ENCODE results near the gene LAPTM5. TPM values are rescaled to one million over a fixed set of nuclear protein-coding genes. Genes with fewer than 3 reads are reported as not detected.

LAPTM5 gene
- total and polyA plus RNA-seq, 2 donors (not counting 3 experiments of a cell fraction or from before 2014, with no cell fraction given) = 83.4 to 95.2 TPM

- H3K79me2 ChIP-seq (ENCODE audit: control insufficient read depth, insufficient read depth, low read length) = no peaks in the 10 kb centered on the region
- POLR2A ChIA-PET = no interaction called here
- no peaks in the 10 kb centered on the region for H3K27me3 ChIP-seq (ENCODE audit: control insufficient read depth in 2 of 2, insufficient read depth in 2 of 2, low read length in 2 of 2)
- CTCF ChIA-PET = interaction anchor here (0.7 to 9.0 kb wide), 3 partner anchors 8 to 1012 kb away, joined by 3 to 726 read pairs (median 4); no protein-coding TSS in a partner anchor
- peaks cover 5% of the 10 kb centered on the region for H3K4me1 ChIP-seq (ENCODE audit: control insufficient read depth, extremely low read depth, insufficient read depth, low read length)
- H3K9me1 ChIP-seq (replicated peaks; ENCODE audit: control insufficient read depth, extremely low read depth, insufficient read depth, low read length) = no peaks in the 10 kb centered on the region
- H4K20me1 ChIP-seq (replicated peaks; ENCODE audit: control insufficient read depth, extremely low read depth, insufficient read depth, low read length) = no peaks in the 10 kb centered on the region
- H3K9ac ChIP-seq (replicated peaks; ENCODE audit: extremely low read depth, insufficient read depth, low read length) = no peak overlapping the region
- no TSS peak for BruUV-seq (replicated peaks)
- no peak overlapping the region for H2AFZ ChIP-seq (ENCODE audit: low read depth, low read length)
- H3K27ac ChIP-seq (ENCODE audit: insufficient read depth, low read depth, low read length) = no peak overlapping the region
- FAIRE-seq (no peak), DNase-seq (ENCODE audit: low read depth, low spot score) (no peak)
- H3K9me3 ChIP-seq (replicated peaks; ENCODE audit: control insufficient read depth, insufficient read depth, low read length) = no peaks in the 10 kb centered on the region
- no peak overlapping the region for H3K4me3 ChIP-seq (replicated peaks in 1 of 3; ENCODE audit: insufficient read depth in 1 of 3, low read depth in 1 of 3, low read length in 3 of 3)
- TF ChIP-seq EZH2 (IDR thresholded peaks at IDR 0.05; ENCODE audit: borderline replicate concordance, low read depth, low read length, severe bottlenecking) (no peak), POLR2A (IDR thresholded peaks at IDR 0.05; ENCODE audit: low read depth, low read length) (no peak), MYC (IDR thresholded peaks at IDR 0.05; ENCODE audit: low read depth, low read length) (no peak), CTCF (IDR thresholded peaks at IDR 0.05; ENCODE audit: extremely low read depth in 1 of 2, insufficient read depth in 1 of 2, low read depth in 1 of 2, low read length in 2 of 2) (no peak), MAX (IDR thresholded peaks at IDR 0.05; ENCODE audit: insufficient read depth, insufficient read length) (no peak), FOS (IDR thresholded peaks at IDR 0.05; ENCODE audit: borderline replicate concordance, insufficient read depth, low read length) (no peak), POLR2AphosphoS5 (IDR thresholded peaks at IDR 0.05; ENCODE audit: insufficient read depth, low read depth, low read length) (no peak), JUN (IDR thresholded peaks at IDR 0.05; ENCODE audit: borderline replicate concordance, insufficient read depth, insufficient read length, low read depth) (no peak), GATA2 (IDR thresholded peaks at IDR 0.05; ENCODE audit: insufficient read depth, insufficient read length, low read depth, low read length) (no peak)
- intact Hi-C loops (cut with micrococcal nuclease) (no loop called here), dilution Hi-C loops (cut with MboI; ENCODE audit: extremely low pct_ligation_motif_present, low sequenced_read_pairs) (no loop called here)
- H3K4me2 ChIP-seq (ENCODE audit: insufficient read depth, low read length) = no peak overlapping the region
- H3K36me3 ChIP-seq (ENCODE audit: control insufficient read depth in 2 of 2, extremely low read depth in 1 of 2, insufficient read depth in 2 of 2, low read length in 2 of 2) = no peaks in the 10 kb centered on the region
Observed at GRCh38 chr1:30715886-30716285, 41.7 kb downstream of the LAPTM5 start.
